Measurements from ENCODE around the gene TRIM47.

DNA sequence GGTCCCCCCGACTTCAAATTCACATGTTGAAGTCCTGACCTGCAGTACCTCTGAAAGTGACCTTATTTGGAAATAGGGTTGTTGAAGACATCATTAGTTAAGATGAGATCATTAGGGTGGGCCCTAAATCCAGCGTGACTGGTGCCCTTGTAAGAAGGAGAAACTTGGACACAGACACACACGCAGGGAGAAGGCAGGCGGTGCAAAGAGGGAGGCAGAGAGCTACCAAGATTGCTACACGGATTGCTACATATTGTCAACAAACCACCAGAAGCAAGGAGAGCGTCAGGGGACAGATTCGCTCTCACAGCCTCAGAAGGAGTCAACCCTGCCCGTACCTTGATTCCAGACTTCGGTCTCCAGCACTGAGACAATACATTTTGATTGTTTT is 16.5 kb downstream of the TRIM47 start:
- TF ChIP-seq EHMT2 (IDR thresholded peaks at IDR 0.05; ENCODE audit: borderline replicate concordance, low read depth, low read length) (no peak), ZNF589 (CRISPR knock-in tag; conservative IDR thresholded peaks at IDR 0.05) (no peak), MAFF (IDR thresholded peaks at IDR 0.05; ENCODE audit: low read depth, low read length) (no peak), ZFP37 (CRISPR knock-in tag; IDR thresholded peaks at IDR 0.05; ENCODE audit: borderline replicate concordance) (no peak), ATF1 (CRISPR knock-in tag; IDR thresholded peaks at IDR 0.05) (no peak), ZNF879 (CRISPR knock-in tag; IDR thresholded peaks at IDR 0.05) (no peak), KAT7 (CRISPR knock-in tag; IDR thresholded peaks at IDR 0.05; ENCODE audit: borderline replicate concordance) (no peak)
- TF ChIP-seq, protein P1, sequence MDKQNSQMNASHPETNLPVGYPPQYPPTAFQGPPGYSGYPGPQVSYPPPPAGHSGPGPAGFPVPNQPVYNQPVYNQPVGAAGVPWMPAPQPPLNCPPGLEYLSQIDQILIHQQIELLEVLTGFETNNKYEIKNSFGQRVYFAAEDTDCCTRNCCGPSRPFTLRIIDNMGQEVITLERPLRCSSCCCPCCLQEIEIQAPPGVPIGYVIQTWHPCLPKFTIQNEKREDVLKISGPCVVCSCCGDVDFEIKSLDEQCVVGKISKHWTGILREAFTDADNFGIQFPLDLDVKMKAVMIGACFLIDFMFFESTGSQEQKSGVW (CRISPR knock-in tag; IDR thresholded peaks at IDR 0.05; ENCODE audit: borderline replicate concordance) = no peak
- TF ChIP-seq, protein P2, sequence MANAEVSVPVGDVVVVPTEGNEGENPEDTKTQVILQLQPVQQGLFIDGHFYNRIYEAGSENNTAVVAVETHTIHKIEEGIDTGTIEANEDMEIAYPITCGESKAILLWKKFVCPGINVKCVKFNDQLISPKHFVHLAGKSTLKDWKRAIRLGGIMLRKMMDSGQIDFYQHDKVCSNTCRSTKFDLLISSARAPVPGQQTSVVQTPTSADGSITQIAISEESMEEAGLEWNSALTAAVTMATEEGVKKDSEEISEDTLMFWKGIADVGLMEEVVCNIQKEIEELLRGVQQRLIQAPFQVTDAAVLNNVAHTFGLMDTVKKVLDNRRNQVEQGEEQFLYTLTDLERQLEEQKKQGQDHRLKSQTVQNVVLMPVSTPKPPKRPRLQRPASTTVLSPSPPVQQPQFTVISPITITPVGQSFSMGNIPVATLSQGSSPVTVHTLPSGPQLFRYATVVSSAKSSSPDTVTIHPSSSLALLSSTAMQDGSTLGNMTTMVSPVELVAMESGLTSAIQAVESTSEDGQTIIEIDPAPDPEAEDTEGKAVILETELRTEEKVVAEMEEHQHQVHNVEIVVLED (CRISPR knock-in tag; IDR thresholded peaks at IDR 0.05; ENCODE audit: borderline replicate concordance) = no peak
- TF ChIP-seq, protein P3, sequence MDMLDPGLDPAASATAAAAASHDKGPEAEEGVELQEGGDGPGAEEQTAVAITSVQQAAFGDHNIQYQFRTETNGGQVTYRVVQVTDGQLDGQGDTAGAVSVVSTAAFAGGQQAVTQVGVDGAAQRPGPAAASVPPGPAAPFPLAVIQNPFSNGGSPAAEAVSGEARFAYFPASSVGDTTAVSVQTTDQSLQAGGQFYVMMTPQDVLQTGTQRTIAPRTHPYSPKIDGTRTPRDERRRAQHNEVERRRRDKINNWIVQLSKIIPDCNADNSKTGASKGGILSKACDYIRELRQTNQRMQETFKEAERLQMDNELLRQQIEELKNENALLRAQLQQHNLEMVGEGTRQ (IDR thresholded peaks at IDR 0.05; ENCODE audit: low read depth, low read length) = no peak
- TF ChIP-seq, protein P3 (CRISPR knock-in tag; IDR thresholded peaks at IDR 0.05; ENCODE audit: borderline replicate concordance) = no peak
- TF ChIP-seq, protein P4, sequence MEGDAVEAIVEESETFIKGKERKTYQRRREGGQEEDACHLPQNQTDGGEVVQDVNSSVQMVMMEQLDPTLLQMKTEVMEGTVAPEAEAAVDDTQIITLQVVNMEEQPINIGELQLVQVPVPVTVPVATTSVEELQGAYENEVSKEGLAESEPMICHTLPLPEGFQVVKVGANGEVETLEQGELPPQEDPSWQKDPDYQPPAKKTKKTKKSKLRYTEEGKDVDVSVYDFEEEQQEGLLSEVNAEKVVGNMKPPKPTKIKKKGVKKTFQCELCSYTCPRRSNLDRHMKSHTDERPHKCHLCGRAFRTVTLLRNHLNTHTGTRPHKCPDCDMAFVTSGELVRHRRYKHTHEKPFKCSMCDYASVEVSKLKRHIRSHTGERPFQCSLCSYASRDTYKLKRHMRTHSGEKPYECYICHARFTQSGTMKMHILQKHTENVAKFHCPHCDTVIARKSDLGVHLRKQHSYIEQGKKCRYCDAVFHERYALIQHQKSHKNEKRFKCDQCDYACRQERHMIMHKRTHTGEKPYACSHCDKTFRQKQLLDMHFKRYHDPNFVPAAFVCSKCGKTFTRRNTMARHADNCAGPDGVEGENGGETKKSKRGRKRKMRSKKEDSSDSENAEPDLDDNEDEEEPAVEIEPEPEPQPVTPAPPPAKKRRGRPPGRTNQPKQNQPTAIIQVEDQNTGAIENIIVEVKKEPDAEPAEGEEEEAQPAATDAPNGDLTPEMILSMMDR (CRISPR knock-in tag; IDR thresholded peaks at IDR 0.05) = peak; percentile 2; the same call in 1 of the 2 replicates

Measured in HepG2 (cell line).